Ureter (tissue), 1 donor: ENCODE results near the gene KRT39. TPM values are rescaled to one million over a fixed set of nuclear protein-coding genes. Genes with fewer than 3 reads are reported as not detected.

ENCODE experiments used
- total RNA-seq: library from RNA; stranded (reverse); gene quantifications from one replicate; pipeline ENCODE4 v1.2.4, GENCODE V29; 2023
- donor health status: DM: yes; HTN: yes; CAD: no.

Gene KRT39
- total RNA-seq, 1 donor from 2014 or later = not detected

Other genes starting within 250 kb of the KRT39 start
- not detected for gene KRT25, start 211.6 kb downstream of the KRT39 start, total RNA-seq
- not detected for gene KRT26, start 194.7 kb downstream of the KRT39 start, total RNA-seq
- gene KRT27, start 184.4 kb downstream of the KRT39 start, total RNA-seq = 2.0 TPM
- not detected for gene KRT28, start 167.0 kb downstream of the KRT39 start, total RNA-seq
- gene KRT10, start 144.3 kb downstream of the KRT39 start, total RNA-seq = 70.1 TPM
- not detected for gene KRT12, start 99.7 kb downstream of the KRT39 start, total RNA-seq
- gene KRT20, start 81.7 kb downstream of the KRT39 start, total RNA-seq = 4.7 TPM
- gene KRT23, start 29.3 kb downstream of the KRT39 start, total RNA-seq = 3.9 TPM
- gene KRT40, start 17.4 kb upstream of the KRT39 start, total RNA-seq = not detected
- gene KRTAP3-3, start 27.2 kb upstream of the KRT39 start, total RNA-seq = not detected
- not detected for gene KRTAP3-2, start 33.0 kb upstream of the KRT39 start, total RNA-seq
- gene KRTAP3-1, start 42.2 kb upstream of the KRT39 start, total RNA-seq = not detected
- gene KRTAP1-5, start 60.3 kb upstream of the KRT39 start, total RNA-seq = not detected
- not detected for gene KRTAP1-4, start 63.2 kb upstream of the KRT39 start, total RNA-seq
- not detected for gene KRTAP1-3, start 67.9 kb upstream of the KRT39 start, total RNA-seq
- not detected for gene KRTAP1-1, start 74.5 kb upstream of the KRT39 start, total RNA-seq
- gene KRTAP2-1, start 80.4 kb upstream of the KRT39 start, total RNA-seq = not detected
- gene KRTAP2-2, start 88.3 kb upstream of the KRT39 start, total RNA-seq = not detected
- gene KRTAP2-3, start 93.2 kb upstream of the KRT39 start, total RNA-seq = not detected
- gene KRTAP2-4, start 98.9 kb upstream of the KRT39 start, total RNA-seq = not detected
- gene KRTAP4-7, start 117.2 kb upstream of the KRT39 start, total RNA-seq = not detected
- not detected for gene KRTAP4-8, start 131.2 kb upstream of the KRT39 start, total RNA-seq
- not detected for gene KRTAP4-16, start 135.3 kb upstream of the KRT39 start, total RNA-seq
- gene KRTAP4-9, start 138.4 kb upstream of the KRT39 start, total RNA-seq = not detected
- not detected for gene KRTAP4-11, start 151.4 kb upstream of the KRT39 start, total RNA-seq
- not detected for gene KRTAP4-12, start 157.2 kb upstream of the KRT39 start, total RNA-seq
- gene KRTAP4-6, start 173.6 kb upstream of the KRT39 start, total RNA-seq = not detected
- gene KRTAP4-5, start 182.9 kb upstream of the KRT39 start, total RNA-seq = not detected
- gene KRTAP4-4, start 193.8 kb upstream of the KRT39 start, total RNA-seq = not detected
- gene KRTAP4-3, start 201.3 kb upstream of the KRT39 start, total RNA-seq = not detected
- not detected for gene KRTAP4-2, start 211.3 kb upstream of the KRT39 start, total RNA-seq
- gene KRTAP4-1, start 218.0 kb upstream of the KRT39 start, total RNA-seq = not detected
- gene KRTAP9-1, start 222.9 kb upstream of the KRT39 start, total RNA-seq = not detected